Mononuclear cell (primary cell): ENCODE data around the gene VPS8. TPM values are rescaled to one million over a fixed set of nuclear protein-coding genes. Genes with fewer than 3 reads are reported as not detected.
"Not testable (repeated sequence)": the region's sequence is repeated elsewhere in the genome, so short reads cannot be mapped to it uniquely, and the experiment has no call there.

ENCODE experiments used
- H3K27me3 ChIP-seq: 2 replicates; pipeline ENCODE4 v1.6.0; 2011; ENCODE audit warnings: low read length, control low read depth; ENCODE audit not compliant: insufficient read depth
- H3K4me1 ChIP-seq: 2 replicates; pipeline ENCODE4 v1.5.1; 2011; ENCODE audit warnings: mild to moderate bottlenecking, low read length, control low read depth; ENCODE audit not compliant: insufficient read depth
- H3K4me3 ChIP-seq: 2 replicates; pipeline ENCODE4 v1.5.1; 2011; ENCODE audit warnings: mild to moderate bottlenecking, low read length, moderate library complexity
- H3K9me3 ChIP-seq: 2 replicates; pipeline ENCODE4 v1.5.1; 2011; ENCODE audit warnings: low read depth, mild to moderate bottlenecking, control low read depth, low read length
- total RNA-seq: library from RNA; depleted of rRNA; stranded (reverse); fragments of >200 nt; gene quantifications from one replicate; pipeline ENCODE4 v1.2.3, GENCODE V29; 2012

VPS8 gene
- total RNA-seq, 1 donor = 93.7 TPM

DNA sequence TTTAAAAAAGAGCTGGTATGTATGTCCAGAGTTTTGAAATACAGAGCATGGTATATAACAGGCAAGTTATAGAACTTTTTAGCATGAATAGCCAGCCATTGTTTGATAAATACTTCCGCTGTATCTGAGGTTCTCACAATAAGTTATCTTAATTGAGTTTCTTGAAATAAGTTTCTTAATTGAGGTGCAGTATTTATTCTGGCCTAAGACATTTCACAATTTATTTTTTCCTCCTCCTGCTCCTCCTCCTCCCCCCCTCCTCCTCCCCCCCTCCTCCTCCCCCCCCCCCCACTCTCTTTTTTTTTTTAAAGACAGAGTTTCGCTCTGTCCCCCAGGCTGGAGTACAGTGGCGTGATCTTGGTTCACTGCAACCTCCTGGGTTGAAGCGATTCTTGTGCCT, 83.4 kb downstream of the VPS8 start:
- H3K4me3 ChIP-seq = no peak overlapping the region
- H3K9me3 ChIP-seq = no peaks in the 10 kb centered on the region
- no peaks in the 10 kb centered on the region for H3K27me3 ChIP-seq
- no peaks in the 10 kb centered on the region for H3K4me1 ChIP-seq

DNA sequence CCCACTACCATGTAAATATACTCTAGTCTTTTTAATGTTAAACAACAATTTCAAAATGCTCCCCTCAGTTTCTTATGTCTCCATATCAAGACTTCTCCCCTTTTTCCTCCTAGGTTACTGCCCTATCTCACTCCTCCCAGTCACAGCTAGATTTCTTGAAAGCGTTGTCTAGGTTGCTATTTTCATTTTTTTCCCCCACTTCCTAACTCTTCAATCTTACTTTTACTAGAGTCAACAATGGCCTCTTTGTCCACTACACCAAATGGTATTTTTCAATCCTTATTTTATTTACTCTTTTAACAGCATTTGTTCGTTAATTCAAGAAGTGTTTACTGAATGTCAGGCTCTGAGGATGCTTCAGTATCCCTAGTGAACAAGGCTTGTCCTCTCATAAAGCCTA, 84.4 kb downstream of the VPS8 start:
- Histone ChIP-seq H3K27me3 (no peaks in the 10 kb centered on the region), H3K9me3 (no peaks in the 10 kb centered on the region), H3K4me1 (no peaks in the 10 kb centered on the region), H3K4me3 (no peak overlapping the region)

GRCh38 chr3:184899953-184900595, 88.1 kb downstream of the VPS8 start:
- H3K4me3 ChIP-seq = no peak overlapping the region
- no peaks in the 10 kb centered on the region for H3K4me1 ChIP-seq
- H3K9me3 ChIP-seq = no peaks in the 10 kb centered on the region
- no peaks in the 10 kb centered on the region for H3K27me3 ChIP-seq

DNA sequence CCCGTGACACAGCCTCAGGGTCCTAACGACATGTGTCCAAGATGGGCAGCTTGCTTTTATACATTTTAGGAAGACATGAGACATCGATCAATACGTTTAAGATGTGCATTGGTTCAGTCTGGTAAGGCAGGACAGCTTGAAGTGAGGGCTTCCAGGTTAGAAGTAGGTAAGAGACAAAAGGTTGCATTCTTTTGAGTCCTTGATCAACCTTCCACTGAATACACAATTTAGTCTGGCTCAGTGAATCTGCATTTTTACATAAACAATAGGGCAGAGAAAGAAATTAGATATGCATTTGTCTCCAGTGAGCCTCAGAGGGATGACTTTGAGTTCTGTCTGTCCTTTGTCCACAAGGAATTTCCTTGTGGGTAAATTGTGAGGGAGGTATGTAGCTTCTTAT, 95.1 kb downstream of the VPS8 start:
- H3K27me3 ChIP-seq, H3K9me3 ChIP-seq, H3K4me3 ChIP-seq, H3K4me1 ChIP-seq: not testable (repeated sequence)

DNA sequence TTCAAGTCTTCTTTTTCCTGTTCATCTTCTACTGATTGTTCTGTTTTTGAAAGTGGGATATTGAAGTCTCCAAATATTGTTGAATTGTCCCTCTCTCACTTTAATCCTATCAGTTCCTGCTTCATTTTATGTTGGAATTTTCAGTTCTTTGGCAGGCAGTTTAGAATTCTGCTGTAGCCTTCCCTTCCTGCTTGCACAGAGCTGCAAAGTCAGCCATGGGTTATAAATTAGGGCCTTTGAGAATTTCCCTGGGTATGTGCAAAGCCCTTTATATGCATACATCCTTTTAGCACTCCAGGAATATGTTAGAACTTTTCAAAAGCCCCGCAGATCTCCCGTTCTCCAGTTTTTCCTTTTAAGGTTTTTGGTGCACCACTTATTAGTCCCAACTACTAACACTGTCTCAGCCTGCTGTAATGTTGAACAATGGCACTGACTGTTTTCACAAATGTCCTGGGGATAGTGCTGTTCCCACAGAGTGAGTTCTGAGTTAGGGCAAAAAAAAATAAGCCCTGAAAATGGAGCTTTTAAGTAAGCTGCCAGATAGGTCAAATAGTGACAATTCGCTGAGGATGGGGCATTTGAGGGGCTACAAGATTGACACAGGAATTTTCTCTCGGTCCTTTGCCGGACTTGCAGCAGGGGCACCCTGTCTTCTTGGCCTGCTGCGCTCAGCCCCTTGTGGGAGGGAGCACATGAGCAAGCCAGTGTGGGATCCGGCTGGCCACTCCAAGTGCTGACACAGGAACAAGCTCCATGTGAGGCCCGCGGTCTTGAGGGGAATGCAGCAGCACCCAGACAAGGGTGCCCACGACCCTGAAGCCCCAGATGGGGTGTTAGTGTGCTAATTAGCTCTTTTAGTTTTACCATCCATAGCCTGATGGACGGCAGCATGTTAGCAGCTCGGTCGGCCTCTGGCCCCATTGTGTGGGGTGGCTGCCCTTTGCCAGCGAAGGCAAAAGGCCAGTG, 96.0 kb downstream of the VPS8 start:
- Histone ChIP-seq H3K27me3 (no peaks in the 10 kb centered on the region), H3K9me3 (no peaks in the 10 kb centered on the region), H3K4me3 (no peak overlapping the region), H3K4me1 (no peaks in the 10 kb centered on the region)

- Histone ChIP-seq H3K27me3 (no peaks in the 10 kb centered on the region), H3K4me3 (no peak overlapping the region), H3K4me1 (no peaks in the 10 kb centered on the region), H3K9me3 (no peaks in the 10 kb centered on the region)
These were observed 96.9 kb downstream of the VPS8 start for GRCh38 chr3:184908859-184909258.

DNA sequence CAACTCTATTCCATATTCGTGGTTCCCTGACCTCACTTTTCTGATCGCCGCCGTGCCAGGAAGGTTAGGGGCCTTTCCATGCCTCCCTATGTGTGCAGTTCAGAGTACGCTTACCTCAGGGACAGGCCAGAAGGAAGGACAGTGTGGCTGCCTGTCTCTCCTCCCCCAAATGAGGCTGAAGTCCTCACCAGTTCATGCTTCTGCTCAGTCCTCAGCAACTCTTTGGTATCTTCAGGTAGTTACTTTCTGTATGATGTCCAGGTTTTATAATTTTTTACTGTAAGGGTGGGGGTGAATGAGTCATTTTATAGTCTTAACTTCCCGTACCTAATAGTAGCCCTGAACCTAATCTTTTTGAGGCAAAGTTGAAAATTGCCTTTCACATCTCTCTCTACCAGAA, 98.7 kb downstream of the VPS8 start:
- no peaks in the 10 kb centered on the region for H3K4me1 ChIP-seq
- H3K9me3 ChIP-seq = no peaks in the 10 kb centered on the region
- no peak overlapping the region for H3K4me3 ChIP-seq
- no peaks in the 10 kb centered on the region for H3K27me3 ChIP-seq

GRCh38 chr3:184911570-184911969, 99.6 kb downstream of the VPS8 start:
- Histone ChIP-seq H3K4me1 (no peaks in the 10 kb centered on the region), H3K27me3 (no peaks in the 10 kb centered on the region), H3K9me3 (no peaks in the 10 kb centered on the region), H3K4me3 (no peak overlapping the region)

GRCh38 chr3:184912163-184912562, 100.2 kb downstream of the VPS8 start:
- Histone ChIP-seq H3K27me3 (no peaks in the 10 kb centered on the region), H3K4me1 (no peaks in the 10 kb centered on the region), H3K4me3 (no peak overlapping the region), H3K9me3 (no peaks in the 10 kb centered on the region)

DNA sequence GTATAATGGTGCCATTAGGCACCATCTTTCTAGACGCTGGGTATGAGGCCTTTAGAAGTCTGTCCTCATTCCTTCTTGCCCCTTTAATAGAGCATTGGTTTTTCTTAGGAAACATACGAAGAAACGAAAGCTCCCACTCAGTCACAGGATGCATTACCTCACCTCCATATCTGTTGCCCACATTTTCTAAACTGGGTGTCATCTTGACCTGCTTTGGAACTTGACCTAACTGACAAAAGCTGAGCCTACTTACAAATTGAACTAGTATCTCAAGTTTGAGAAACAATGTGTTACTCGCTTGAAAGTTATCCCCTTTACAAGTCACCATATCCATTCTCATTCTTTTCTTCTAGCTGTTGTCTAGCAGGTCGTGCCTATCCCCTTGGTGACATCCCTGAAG, 102.7 kb downstream of the VPS8 start:
- Histone ChIP-seq H3K4me1 (no peaks in the 10 kb centered on the region), H3K4me3 (no peak overlapping the region), H3K9me3 (no peaks in the 10 kb centered on the region), H3K27me3 (no peaks in the 10 kb centered on the region)

GRCh38 chr3:184918750-184919149, 106.8 kb downstream of the VPS8 start:
- no peaks in the 10 kb centered on the region for H3K27me3 ChIP-seq
- H3K4me1 ChIP-seq = no peaks in the 10 kb centered on the region
- H3K4me3 ChIP-seq = no peak overlapping the region
- no peaks in the 10 kb centered on the region for H3K9me3 ChIP-seq

GRCh38 chr3:184919651-184920050, 107.7 kb downstream of the VPS8 start:
- Histone ChIP-seq H3K4me1 (no peaks in the 10 kb centered on the region), H3K27me3 (no peaks in the 10 kb centered on the region), H3K4me3 (no peak overlapping the region), H3K9me3 (no peaks in the 10 kb centered on the region)

GRCh38 chr3:184924547-184924946, 112.6 kb downstream of the VPS8 start:
- Histone ChIP-seq H3K9me3 (no peaks in the 10 kb centered on the region), H3K27me3 (no peaks in the 10 kb centered on the region), H3K4me3 (no peak overlapping the region), H3K4me1 (no peaks in the 10 kb centered on the region)

GRCh38 chr3:184927796-184928315, 115.9 kb downstream of the VPS8 start:
- Histone ChIP-seq H3K4me1 (no peaks in the 10 kb centered on the region), H3K4me3 (no peak overlapping the region), H3K27me3 (no peaks in the 10 kb centered on the region), H3K9me3 (no peaks in the 10 kb centered on the region)

GRCh38 chr3:184932777-184933176, 120.8 kb downstream of the VPS8 start:
- Histone ChIP-seq H3K4me3 (no peak overlapping the region), H3K9me3 (no peaks in the 10 kb centered on the region), H3K27me3 (no peaks in the 10 kb centered on the region), H3K4me1 (no peaks in the 10 kb centered on the region)
